ENCODE results near the gene SPSB4. TPM values are rescaled to one million over a fixed set of nuclear protein-coding genes. Genes with fewer than 3 reads are reported as not detected.

The SPSB4 gene
- 0.13 TPM in 1 of 2 replicates, not detected in the other for total RNA-seq

DNA sequence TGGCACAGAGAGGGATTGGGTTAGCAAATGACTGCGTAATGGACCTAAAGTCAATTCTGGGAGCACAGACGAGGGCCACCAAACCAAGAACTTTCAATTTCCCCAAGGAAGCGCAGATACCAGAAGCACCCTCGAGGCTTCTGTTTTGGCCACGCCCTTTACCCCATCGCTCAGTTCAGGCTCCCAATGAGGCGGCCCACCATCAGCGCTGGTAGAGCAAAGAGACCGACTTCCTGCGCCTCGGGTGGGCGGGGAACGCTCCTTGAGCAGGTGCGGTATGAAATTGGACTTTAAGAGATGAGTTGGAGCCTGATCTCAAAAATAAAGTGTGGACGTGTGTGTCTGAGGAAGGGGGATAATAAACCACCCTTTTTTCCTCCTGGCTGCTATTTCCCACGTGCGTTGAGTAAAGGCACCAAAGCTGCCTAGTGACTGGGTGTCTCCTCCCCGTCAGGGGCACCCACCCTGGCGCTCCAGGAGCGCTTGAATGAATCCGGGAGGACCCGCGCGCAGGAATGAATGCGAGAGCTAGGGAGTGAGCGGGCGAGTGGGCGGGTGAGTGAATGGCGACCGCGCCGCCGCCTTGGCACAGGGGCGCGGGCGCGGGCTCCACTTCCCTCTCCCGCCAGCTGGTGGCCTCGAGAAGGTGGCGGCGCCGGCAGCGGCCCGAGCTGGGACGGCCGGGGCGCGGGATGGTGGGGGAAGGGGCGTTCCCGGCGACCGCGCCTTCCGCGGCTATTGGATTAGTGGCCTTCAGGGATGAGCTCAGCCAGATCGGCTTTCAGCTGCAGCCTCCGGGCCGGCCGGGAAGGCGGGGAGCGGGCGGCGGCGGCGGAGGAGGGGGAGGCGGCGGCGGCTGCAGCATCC is at the start of gene SPSB4:
SPSB4 (plus strand) TSS at position 772 of the 867 bp plus-strand sequence. CDS start 14,758 bp downstream, outside the sequence.

Other genes with a start within 250 kb of the SPSB4 start
- 30.3 and 72.7 TPM in 2 replicates for gene SLC25A36, start 109.5 kb upstream of the SPSB4 start, total RNA-seq
- 10.3 and 11.2 TPM in 2 replicates for gene PXYLP1, start 180.5 kb downstream of the SPSB4 start, total RNA-seq

Data from epithelial cell of alveolus of lung (primary cell).